ENCODE results near the gene WNT4. TPM values are rescaled to one million over a fixed set of nuclear protein-coding genes. Genes with fewer than 3 reads are reported as not detected.

Gene WNT4
- total and polyA plus RNA-seq, 8 donors = 0.69 to 17.6 (median 4.0) TPM

DNA sequence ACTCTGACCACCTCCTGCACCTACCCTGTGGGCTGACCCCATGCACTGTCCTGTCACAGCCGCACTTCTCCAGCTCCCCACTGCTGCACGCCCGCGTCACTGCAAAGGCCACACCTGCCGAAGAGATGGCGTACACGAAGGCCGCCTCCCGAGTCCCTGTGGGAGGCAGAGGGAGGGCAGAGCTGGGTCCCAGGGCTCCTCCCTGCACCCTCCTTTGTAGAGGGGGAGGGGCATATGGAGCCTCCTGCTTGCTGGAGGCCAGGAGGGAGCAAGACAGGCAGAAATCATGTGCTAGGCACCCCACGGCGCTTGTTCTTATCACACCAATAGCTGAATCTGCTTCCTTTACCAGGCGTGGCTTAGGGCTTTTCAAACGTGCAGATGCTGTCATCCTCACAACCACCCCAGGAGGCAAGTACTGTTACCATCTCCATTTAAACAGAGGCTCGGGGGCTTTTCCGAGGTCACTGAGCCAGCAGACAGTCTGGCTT lies 21.4 kb downstream of the WNT4 start:
- Histone ChIP-seq H3K27me3 (no peaks in the 10 kb centered on the region), H3K4me1 (no peaks in the 10 kb centered on the region), H3K27ac (no peak overlapping the region), H3K9me3 (no peaks in the 10 kb centered on the region), H3K4me3 (no peak overlapping the region), H3K36me3 (no peaks in the 10 kb centered on the region)
- no peak for FAIRE-seq
- peak in 1 of 6 donors; percentile 18 for DNase-seq
- WGBS, 2 donors = 73 to 79% methylated on average over 15 of the region's 15 CpGs
- ATAC-seq = peak in 2 of 4 donors; percentile 28 to 65
- intact Hi-C loops (cut with DNase I) = no loop called here
- no peak for TF ChIP-seq CTCF (IDR thresholded peaks at IDR 0.05)

GRCh38 chr1:22120469-22120790 lies 22.5 kb downstream of the WNT4 start:
- no peak for DNase-seq
- H3K27me3 ChIP-seq = no peaks in the 10 kb centered on the region
- TF ChIP-seq CTCF (IDR thresholded peaks at IDR 0.05) = no peak
- no peak for FAIRE-seq
- H3K4me1 ChIP-seq = no peaks in the 10 kb centered on the region
- no peaks in the 10 kb centered on the region for H3K36me3 ChIP-seq
- 84 to 88% methylated on average over 11 of the region's 11 CpGs for WGBS, 2 donors
- ATAC-seq = no peak
- H3K27ac ChIP-seq = no peak overlapping the region
- H3K9me3 ChIP-seq = no peaks in the 10 kb centered on the region
- H3K4me3 ChIP-seq = no peak overlapping the region
- intact Hi-C loops (cut with DNase I) = no loop called here

DNA sequence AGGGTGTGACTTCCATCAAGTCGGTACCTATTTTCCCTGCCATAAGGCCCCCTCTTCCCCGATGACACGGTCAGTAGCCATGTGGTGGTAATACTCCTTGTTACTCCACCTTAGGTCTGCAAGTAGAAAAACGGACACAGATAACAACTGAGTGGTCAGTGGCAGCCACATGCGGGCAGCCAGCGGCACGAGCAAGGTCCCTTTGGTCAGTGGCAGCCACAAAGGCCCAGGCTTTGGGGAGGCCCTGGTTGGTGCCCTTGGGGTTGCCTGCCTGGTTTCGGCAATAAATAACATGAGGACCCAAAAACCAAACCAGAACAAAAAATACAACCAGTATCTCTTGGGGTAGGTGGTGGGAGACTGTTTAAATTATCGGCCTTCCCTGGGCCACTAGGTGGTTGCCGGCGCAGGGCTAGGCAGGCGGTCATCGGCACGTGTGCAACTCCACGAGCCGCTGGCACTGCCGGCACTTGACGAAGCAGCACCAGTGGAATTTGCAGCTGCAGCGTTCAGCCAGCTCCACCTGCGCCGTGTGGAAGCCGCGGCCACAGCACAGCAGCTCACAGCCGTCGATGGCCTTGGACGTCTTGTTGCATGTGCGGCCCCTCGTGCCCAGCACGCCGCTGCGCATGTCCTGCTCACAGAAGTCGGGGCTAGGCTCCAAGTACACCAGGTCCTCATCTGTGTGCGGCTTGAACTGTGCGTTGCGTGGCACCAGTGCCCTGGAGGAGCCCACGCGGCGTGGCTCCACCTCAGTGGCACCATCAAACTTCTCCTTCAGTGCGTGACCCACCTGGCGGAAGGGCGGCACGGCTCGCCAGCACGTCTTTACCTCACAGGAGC lies 23.1 kb downstream of the WNT4 start:
- no peak for FAIRE-seq
- Histone ChIP-seq H3K4me3 (no peak overlapping the region), H3K27ac (no peak overlapping the region), H3K9me3 (no peaks in the 10 kb centered on the region), H3K36me3 (no peaks in the 10 kb centered on the region), H3K27me3 (no peaks in the 10 kb centered on the region), H3K4me1 (no peaks in the 10 kb centered on the region)
- DNase-seq = peak in 1 of 6 donors; percentile 52
- intact Hi-C loops (cut with DNase I) = no loop called here
- WGBS, 2 donors = 93 to 94% methylated on average over 44 of the region's 44 CpGs
- ATAC-seq = no peak
- no peak for TF ChIP-seq CTCF (IDR thresholded peaks at IDR 0.05)

- Histone ChIP-seq H3K27me3 (no peaks in the 10 kb centered on the region), H3K4me1 (no peaks in the 10 kb centered on the region), H3K4me3 (no peak overlapping the region), H3K36me3 (no peaks in the 10 kb centered on the region), H3K27ac (no peak overlapping the region), H3K9me3 (no peaks in the 10 kb centered on the region)
- WGBS, 2 donors = 85 to 87% methylated on average over 8 of the region's 8 CpGs
- ATAC-seq (no peak), DNase-seq (peak in 1 of 6 donors; percentile 40), FAIRE-seq (no peak)
- TF ChIP-seq CTCF (IDR thresholded peaks at IDR 0.05) = no peak
- intact Hi-C loops (cut with DNase I) = no loop called here
Observed at GRCh38 chr1:22118291-22118992, 24.5 kb downstream of the WNT4 start.

GRCh38 chr1:22117851-22118250 lies 25.0 kb downstream of the WNT4 start:
- no peak for TF ChIP-seq CTCF (IDR thresholded peaks at IDR 0.05)
- ATAC-seq = no peak
- 88 to 91% methylated on average over 5 of the region's 5 CpGs for whole genome bisulfite sequencing, 2 donors
- Histone ChIP-seq H3K27me3 (no peaks in the 10 kb centered on the region), H3K4me3 (no peak overlapping the region), H3K36me3 (no peaks in the 10 kb centered on the region), H3K27ac (no peak overlapping the region), H3K4me1 (no peaks in the 10 kb centered on the region), H3K9me3 (no peaks in the 10 kb centered on the region)
- FAIRE-seq = no peak
- peak in 1 of 6 donors; percentile 47 for DNase-seq
- intact Hi-C loops (cut with DNase I) = no loop called here
